Measurements from ENCODE around the gene FHDC1.

GRCh38 chr4:152900395-152900794, 35.7 kb upstream of the FHDC1 start:
- TF ChIP-seq CTCF (IDR thresholded peaks at IDR 0.05; ENCODE audit: insufficient read depth, low read length, poor library complexity, severe bottlenecking) (no peak), EZH2phosphoT487 (conservative IDR thresholded peaks at IDR 0.05; ENCODE audit: low read length) (no peak)
